ENCODE measurements around the gene PTPRE. TPM values are rescaled to one million over a fixed set of nuclear protein-coding genes. Genes with fewer than 3 reads are reported as not detected.

PTPRE gene
- polyA plus RNA-seq, 1 donor (not counting 4 experiments of a cell fraction or from before 2014, with no cell fraction given): 15.1 TPM

DNA sequence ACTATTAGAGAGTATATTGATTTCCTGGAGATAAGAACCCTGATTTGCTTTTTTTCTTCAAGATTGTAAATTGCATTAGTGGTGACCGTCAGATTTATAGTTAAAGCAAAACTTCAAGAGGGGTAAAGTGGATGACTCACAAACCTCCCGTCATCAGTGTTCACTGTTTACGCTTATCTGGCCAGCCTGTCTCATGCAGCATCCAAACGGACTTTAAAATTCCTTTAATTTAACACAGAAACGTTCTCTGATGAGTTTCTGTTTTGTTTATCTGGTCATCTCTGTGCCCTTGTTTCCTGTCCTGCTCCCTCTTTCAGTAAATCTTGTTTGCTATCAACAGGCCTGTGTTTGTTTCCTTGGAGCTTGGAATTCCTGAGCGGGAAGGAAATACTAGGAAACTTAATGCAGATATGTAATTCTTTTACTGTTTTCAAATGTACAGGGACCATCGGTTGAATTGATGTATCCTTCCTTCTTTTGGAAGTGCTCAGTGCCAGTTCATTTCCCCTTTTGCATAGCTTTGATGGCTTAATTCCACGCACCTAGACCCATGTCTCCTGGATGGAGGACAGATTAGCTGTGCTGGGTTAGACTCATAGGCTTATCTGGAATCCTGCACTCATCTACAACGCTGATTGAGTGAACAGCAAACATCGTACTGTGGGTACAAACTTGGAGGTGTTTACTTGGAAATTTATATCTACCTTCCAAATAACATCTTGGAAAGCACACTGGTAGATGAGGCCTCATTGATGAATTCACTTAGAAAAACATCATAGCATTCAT lies 21.3 kb downstream of the PTPRE start:
- Histone ChIP-seq H4K20me1 (ENCODE audit: control insufficient read depth, extremely low read depth, insufficient read depth, low read length) (no peaks in the 10 kb centered on the region), H3K9me1 (ENCODE audit: control insufficient read depth, extremely low read depth, insufficient read depth, low read length) (no peaks in the 10 kb centered on the region), H3K4me1 (ENCODE audit: control insufficient read depth, extremely low read depth, insufficient read depth, low read length) (no peaks in the 10 kb centered on the region), H3K4me2 (ENCODE audit: control insufficient read depth, extremely low read depth, insufficient read depth, low read depth, low read length) (no peak overlapping the region), H2AFZ (ENCODE audit: control insufficient read depth, low read length) (no peak overlapping the region), H3K27ac (ENCODE audit: control insufficient read depth, insufficient read depth, low read length) (no peak overlapping the region), H3K27me3 (ENCODE audit: control insufficient read depth, extremely low read depth, insufficient read depth, low read length) (no peaks in the 10 kb centered on the region), H3K4me3 (ENCODE audit: control insufficient read depth in 2 of 3, extremely low read depth in 1 of 3, insufficient read depth in 2 of 3, low read depth in 1 of 3, low read length in 3 of 3) (no peak overlapping the region), H3K79me2 (ENCODE audit: control insufficient read depth, insufficient read depth, low read length) (no peaks in the 10 kb centered on the region), H3K9me3 (ENCODE audit: control insufficient read depth, low read depth, low read length) (no peaks in the 10 kb centered on the region), H3K9ac (ENCODE audit: control insufficient read depth, extremely low read depth, insufficient read depth, low read length) (no peak overlapping the region), H3K36me3 (ENCODE audit: control insufficient read depth in 2 of 2, extremely low read depth in 1 of 2, insufficient read depth in 2 of 2, low read length in 2 of 2) (no peaks in the 10 kb centered on the region)
- FAIRE-seq: no peak
- TF ChIP-seq, protein P1, sequence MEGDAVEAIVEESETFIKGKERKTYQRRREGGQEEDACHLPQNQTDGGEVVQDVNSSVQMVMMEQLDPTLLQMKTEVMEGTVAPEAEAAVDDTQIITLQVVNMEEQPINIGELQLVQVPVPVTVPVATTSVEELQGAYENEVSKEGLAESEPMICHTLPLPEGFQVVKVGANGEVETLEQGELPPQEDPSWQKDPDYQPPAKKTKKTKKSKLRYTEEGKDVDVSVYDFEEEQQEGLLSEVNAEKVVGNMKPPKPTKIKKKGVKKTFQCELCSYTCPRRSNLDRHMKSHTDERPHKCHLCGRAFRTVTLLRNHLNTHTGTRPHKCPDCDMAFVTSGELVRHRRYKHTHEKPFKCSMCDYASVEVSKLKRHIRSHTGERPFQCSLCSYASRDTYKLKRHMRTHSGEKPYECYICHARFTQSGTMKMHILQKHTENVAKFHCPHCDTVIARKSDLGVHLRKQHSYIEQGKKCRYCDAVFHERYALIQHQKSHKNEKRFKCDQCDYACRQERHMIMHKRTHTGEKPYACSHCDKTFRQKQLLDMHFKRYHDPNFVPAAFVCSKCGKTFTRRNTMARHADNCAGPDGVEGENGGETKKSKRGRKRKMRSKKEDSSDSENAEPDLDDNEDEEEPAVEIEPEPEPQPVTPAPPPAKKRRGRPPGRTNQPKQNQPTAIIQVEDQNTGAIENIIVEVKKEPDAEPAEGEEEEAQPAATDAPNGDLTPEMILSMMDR (optimal IDR thresholded peaks at IDR 0.05 in 1 of 3, IDR thresholded peaks at IDR 0.05 in 1 of 3, conservative IDR thresholded peaks at IDR 0.05 in 1 of 3; ENCODE audit: extremely low read depth in 1 of 3, insufficient read depth in 2 of 3, low read length in 3 of 3): no peak
- no peak for TF ChIP-seq EZH2 (IDR thresholded peaks at IDR 0.05; ENCODE audit: low read length)
- dilution Hi-C loops (cut with MboI; ENCODE audit: extremely low pct_ligation_motif_present, low sequenced_read_pairs): no loop called here
- DNase-seq (ENCODE audit: low read depth, low spot score): no peak

GRCh38 chr10:127932521-127933270 lies 25.8 kb downstream of the PTPRE start:
- Histone ChIP-seq H3K27ac (ENCODE audit: control insufficient read depth, insufficient read depth, low read length) (no peak overlapping the region), H3K9ac (ENCODE audit: control insufficient read depth, extremely low read depth, insufficient read depth, low read length) (no peak overlapping the region), H3K79me2 (ENCODE audit: control insufficient read depth, insufficient read depth, low read length) (no peaks in the 10 kb centered on the region), H3K9me1 (ENCODE audit: control insufficient read depth, extremely low read depth, insufficient read depth, low read length) (peaks cover 4% of the 10 kb centered on the region), H3K36me3 (ENCODE audit: control insufficient read depth in 2 of 2, extremely low read depth in 1 of 2, insufficient read depth in 2 of 2, low read length in 2 of 2) (no peaks in the 10 kb centered on the region), H3K4me1 (ENCODE audit: control insufficient read depth, extremely low read depth, insufficient read depth, low read length) (peaks cover 4% of the 10 kb centered on the region), H2AFZ (ENCODE audit: control insufficient read depth, low read length) (no peak overlapping the region), H3K27me3 (ENCODE audit: control insufficient read depth, extremely low read depth, insufficient read depth, low read length) (no peaks in the 10 kb centered on the region), H3K9me3 (ENCODE audit: control insufficient read depth, low read depth, low read length) (no peaks in the 10 kb centered on the region), H3K4me2 (ENCODE audit: control insufficient read depth, extremely low read depth, insufficient read depth, low read depth, low read length) (no peak overlapping the region), H3K4me3 (ENCODE audit: control insufficient read depth in 2 of 3, extremely low read depth in 1 of 3, insufficient read depth in 2 of 3, low read depth in 1 of 3, low read length in 3 of 3) (no peak overlapping the region), H4K20me1 (ENCODE audit: control insufficient read depth, extremely low read depth, insufficient read depth, low read length) (no peaks in the 10 kb centered on the region)
- DNase-seq (ENCODE audit: low read depth, low spot score): no peak
- dilution Hi-C loops (cut with MboI; ENCODE audit: extremely low pct_ligation_motif_present, low sequenced_read_pairs): no loop called here
- TF ChIP-seq, protein P1 (optimal IDR thresholded peaks at IDR 0.05 in 1 of 3, IDR thresholded peaks at IDR 0.05 in 1 of 3, conservative IDR thresholded peaks at IDR 0.05 in 1 of 3; ENCODE audit: extremely low read depth in 1 of 3, insufficient read depth in 2 of 3, low read length in 3 of 3): no peak
- TF ChIP-seq EZH2 (IDR thresholded peaks at IDR 0.05; ENCODE audit: low read length): no peak
- no peak for FAIRE-seq

Data from keratinocyte (primary cell).